Measurements from ENCODE around the gene PDE1C.

DNA sequence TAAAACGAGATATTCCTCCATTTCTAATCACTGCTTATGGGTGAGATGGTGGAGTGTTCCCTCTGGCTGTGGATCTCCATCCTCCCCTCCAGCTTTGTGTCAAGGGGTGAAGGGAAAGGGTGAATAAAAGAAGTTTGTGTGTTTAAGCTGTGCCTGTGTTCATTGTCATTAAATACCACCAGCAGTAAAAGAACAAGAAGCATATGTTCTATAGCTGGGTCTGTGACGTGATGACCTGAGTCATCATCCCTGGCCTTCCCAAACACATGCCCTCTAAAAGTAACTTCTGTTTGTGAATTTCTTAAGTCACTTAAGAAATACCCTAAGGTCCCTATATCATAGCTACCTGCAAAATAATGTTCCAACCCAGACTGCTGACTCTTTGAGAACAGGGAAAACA lies 278.3 kb downstream of the PDE1C start:
- TF ChIP-seq HDGF (IDR thresholded peaks at IDR 0.05; ENCODE audit: borderline replicate concordance) (no peak), ELF4 (IDR thresholded peaks at IDR 0.05) (no peak), SUZ12 (IDR thresholded peaks at IDR 0.05) (no peak), FOXM1 (IDR thresholded peaks at IDR 0.05; ENCODE audit: borderline replicate concordance) (no peak), BHLHE40 (IDR thresholded peaks at IDR 0.05; ENCODE audit: borderline replicate concordance) (no peak), TARDBP (IDR thresholded peaks at IDR 0.05) (no peak), FOXA1 (IDR thresholded peaks at IDR 0.05) (no peak), ZNF384 (IDR thresholded peaks at IDR 0.05) (no peak), SP1 (IDR thresholded peaks at IDR 0.05) (no peak), ARNT (IDR thresholded peaks at IDR 0.05) (no peak), LEF1 (IDR thresholded peaks at IDR 0.05; ENCODE audit: borderline replicate concordance) (no peak), FOXK2 (IDR thresholded peaks at IDR 0.05) (no peak)
- TF ChIP-seq, protein P1, sequence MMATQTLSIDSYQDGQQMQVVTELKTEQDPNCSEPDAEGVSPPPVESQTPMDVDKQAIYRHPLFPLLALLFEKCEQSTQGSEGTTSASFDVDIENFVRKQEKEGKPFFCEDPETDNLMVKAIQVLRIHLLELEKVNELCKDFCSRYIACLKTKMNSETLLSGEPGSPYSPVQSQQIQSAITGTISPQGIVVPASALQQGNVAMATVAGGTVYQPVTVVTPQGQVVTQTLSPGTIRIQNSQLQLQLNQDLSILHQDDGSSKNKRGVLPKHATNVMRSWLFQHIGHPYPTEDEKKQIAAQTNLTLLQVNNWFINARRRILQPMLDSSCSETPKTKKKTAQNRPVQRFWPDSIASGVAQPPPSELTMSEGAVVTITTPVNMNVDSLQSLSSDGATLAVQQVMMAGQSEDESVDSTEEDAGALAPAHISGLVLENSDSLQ (IDR thresholded peaks at IDR 0.05), result no peak
